Stimulated activated CD8-positive, alpha-beta memory T cell treated with anti-CD3 and anti-CD28 coated beads, Interleukin-2, amount 100 ng/mL, for 48 hours (primary cell): ENCODE measurements around the gene KCNK1.

Source experiments
- DNase-seq, 2 donors: peaks; one replicate each; pipeline ENCODE4 v3.0.0-alpha.2; 2020; ENCODE audit warnings: low read depth in 2 of 2

The KCNK1 gene

DNA sequence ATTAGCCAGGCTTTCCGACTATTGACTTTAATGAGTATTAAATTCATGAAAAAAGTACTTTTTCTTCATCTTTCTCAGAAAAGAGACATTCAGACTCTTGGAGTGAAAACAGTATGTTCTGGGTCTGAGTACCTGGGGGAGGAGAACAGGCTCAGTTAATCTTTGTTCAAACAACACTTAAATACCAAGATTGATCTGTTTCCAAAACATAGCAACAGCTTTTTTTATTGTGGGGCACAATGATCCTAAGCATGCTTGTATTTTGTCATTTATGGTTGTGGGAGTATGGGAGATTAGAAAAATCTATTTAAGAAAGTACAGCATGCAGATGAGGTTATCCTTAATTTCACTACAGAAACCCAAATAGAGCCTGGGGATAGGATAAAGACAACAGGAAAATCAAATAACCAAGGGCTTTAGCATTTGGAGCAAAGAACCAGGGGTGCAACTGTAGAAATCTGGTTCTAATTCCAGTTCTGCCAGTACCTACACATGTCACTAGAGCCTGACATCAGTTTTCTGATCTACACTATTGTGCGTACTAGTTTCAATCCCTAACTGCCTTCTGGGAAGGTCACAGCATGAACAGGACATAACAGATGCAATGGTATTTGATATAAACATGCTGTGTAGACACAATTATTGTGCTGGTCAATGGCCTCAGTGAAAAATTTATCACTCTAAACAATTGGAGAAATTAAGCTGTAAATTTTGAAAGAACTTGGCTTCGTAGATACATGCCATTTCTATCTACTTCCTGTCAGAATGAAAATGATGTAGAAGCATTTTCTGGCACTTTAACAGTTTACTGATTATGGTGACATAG is 91.2 kb downstream of the KCNK1 start:
- no peak for DNase-seq

GRCh38 chr1:233707153-233707879 is 93.4 kb downstream of the KCNK1 start:
- DNase-seq = no peak

DNA sequence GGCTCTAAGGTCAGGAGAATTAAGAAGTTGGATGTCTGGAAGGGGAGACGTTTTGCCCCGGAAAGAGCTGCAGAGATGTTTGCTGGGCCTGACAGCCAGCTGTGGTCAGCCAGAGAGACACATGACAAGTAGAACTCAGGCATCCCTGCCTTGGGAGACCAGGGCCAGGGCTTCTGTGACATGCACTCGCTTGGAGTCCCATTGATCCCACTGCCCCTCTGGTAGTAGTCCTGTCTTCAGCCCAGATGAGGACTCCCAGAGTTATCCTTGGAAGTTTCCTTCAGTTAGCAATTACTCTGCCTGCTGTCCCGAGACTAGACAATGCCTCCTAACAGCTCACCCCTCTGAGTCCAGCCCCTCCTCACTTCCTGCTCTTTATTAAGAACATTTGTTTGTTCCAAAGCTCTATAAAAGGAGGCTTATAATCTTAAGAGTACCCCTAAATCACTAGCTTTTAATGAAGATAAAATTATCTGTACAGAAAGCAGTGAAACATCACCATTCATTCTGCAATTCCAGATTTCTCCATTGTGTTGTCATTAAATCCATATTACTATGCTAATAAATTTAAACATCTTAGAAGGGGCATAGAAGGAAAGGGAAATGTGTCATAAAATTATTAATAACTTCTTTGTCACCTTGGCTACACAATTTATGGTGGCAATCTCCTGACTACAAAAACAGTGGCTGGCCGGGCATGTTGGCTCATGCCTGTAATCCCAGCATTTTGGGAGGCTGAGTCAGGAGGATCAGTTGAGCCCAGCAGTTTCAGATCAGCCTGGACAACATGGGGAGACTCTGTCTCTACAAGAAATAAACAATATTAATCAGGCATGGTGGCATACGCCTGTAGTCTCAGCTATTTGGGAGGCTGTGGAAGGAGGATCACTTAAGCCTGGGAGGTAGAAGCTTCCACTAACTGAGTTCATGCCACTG is 94.2 kb downstream of the KCNK1 start:
- no peak for DNase-seq

DNA sequence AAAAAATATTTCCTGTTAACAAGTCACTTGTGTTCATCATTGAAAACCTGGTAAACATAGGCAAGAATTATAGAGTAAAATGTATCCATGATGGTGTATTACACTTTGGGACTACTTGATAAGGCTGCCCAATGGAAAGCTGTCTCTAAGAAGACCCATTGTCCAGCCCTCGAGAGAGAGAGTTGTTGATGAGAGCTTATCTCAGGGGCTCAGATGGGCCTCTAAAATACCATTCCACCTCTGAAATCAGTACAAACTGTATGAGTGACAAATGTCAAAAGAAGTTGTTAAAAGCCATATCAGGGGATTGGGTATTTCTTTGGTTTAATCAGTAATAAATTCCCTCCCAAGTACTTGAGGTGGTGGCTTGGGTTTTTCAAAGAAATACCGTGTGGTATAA is 96.1 kb downstream of the KCNK1 start:
- DNase-seq = no peak

GRCh38 chr1:233710507-233710906 is 96.6 kb downstream of the KCNK1 start:
- no peak for DNase-seq

- no peak for DNase-seq
Observed at GRCh38 chr1:233714631-233715217, 100.8 kb downstream of the KCNK1 start.

- no peak for DNase-seq
Observed at GRCh38 chr1:233718057-233718456, 104.2 kb downstream of the KCNK1 start.

GRCh38 chr1:233719655-233720341 is 105.9 kb downstream of the KCNK1 start:
- no peak for DNase-seq

DNA sequence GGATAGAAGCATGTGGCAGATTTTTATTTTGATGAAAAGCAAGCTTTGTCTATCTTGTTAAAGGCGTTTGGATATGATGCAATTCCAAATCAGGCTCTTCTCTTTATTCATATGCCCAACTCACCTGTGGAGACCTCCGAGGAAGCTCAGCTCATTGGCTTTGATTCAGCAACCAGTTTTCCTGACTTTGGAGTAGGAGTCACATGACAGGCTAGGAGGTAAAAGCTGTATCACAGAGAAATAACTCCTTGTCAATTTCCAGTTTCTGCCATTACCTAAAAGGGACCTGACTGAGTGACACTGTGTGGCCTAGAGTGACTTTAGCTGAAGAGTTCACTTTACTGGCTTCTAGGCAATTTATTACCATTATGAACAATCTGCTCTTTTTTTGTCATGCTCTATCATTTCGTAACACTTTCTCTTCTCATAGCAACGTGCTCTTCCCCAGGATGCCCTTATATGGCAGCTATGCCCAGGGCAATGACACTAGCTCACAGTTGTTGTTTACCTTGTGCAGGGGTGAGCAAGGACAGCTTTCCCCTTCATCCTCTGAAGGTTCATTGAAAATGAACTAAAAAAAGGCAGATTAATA is 107.2 kb downstream of the KCNK1 start:
- DNase-seq = no peak
